ENCODE measurements around the gene SLC5A11. TPM values are rescaled to one million over a fixed set of nuclear protein-coding genes. Genes with fewer than 3 reads are reported as not detected.

The SLC5A11 gene
- total and polyA plus RNA-seq, 4 donors = 0.08 to 1.0 TPM; not detected in 2

DNA sequence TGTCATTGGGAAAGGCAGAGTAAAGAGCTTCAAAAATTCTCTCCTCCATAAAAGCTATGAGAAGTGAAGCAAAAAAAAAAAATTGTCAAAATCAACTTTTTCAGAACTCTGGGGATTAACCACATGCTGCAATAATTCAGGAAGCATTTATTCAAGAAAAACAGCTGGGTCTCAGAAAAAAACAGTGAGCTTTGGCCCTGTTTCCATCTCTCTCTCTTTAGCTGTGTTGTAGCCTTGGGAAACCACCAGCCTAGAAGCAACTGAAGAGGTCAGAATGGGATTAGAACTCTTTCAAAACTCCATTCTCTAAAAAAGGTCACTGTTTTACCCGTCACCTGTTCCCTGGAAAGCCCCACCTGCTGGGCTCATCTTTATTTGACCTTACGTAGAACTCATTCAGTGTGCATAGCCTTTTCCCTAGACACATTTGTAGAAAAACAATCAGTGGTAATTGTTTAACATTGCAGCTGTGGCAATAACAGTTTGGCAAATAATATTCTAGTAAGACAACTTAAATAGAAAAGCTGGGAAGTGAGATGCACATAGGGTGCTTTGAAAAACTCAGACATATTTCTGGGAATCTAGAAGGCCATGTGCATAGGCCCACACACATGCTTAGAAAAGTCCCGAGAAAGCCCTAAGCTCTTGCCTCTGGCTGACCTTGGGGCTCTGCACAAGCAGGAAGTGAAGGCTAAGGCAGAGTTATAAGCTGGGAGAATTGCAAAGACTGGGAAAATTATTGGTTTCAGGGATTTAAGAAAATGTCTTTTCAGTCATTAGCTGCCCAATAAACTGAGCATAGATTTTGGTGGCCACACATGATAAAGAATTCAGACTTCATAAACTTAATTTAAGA, 18.0 kb downstream of the SLC5A11 start:
- no peak for ATAC-seq (ENCODE audit: low FRiP score)
- WGBS, 2 donors = 79 to 82% methylated on average over 3 of the region's 3 CpGs

DNA sequence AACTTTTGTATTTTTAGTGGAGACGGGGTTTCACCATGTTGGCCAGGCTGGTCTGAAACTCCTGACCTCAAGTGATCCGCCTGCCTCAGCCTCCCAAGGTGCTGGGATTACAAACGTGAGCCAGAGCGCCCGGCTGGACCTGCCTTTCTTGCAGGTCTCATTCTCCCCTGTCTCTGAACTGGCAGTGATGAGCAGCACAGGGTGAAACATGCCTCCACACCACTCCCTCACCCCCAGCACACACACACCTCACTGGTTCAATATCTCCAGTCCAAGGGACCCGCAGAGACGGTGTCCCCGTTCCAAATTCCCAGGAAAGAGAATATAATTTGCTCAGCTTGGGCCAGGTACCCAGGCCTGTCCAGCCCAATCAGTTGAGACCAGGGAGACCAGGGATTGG, 23.3 kb downstream of the SLC5A11 start:
- no peak for DNase-seq
- no peak overlapping the region for H3K27ac ChIP-seq (ENCODE audit: low read depth in 1 of 2, low read length in 2 of 2)
- no peaks in the 10 kb centered on the region for H3K4me1 ChIP-seq (ENCODE audit: control insufficient read depth in 1 of 2, insufficient read depth in 2 of 2, low read length in 2 of 2)
- intact Hi-C loops (cut with DNase I) = no loop called here
- H3K9me3 ChIP-seq (ENCODE audit: control insufficient read depth, low read length) = peaks cover 3% of the 10 kb centered on the region
- no peaks in the 10 kb centered on the region for H3K27me3 ChIP-seq (ENCODE audit: control insufficient read depth in 1 of 2, insufficient read depth in 2 of 2, low read length in 1 of 2)
- WGBS, 2 donors = 80 to 82% methylated on average over 8 of the region's 8 CpGs
- H3K4me3 ChIP-seq (ENCODE audit: low read length in 2 of 2) = no peak overlapping the region
- ATAC-seq (ENCODE audit: low FRiP score) = no peak
- H3K36me3 ChIP-seq (ENCODE audit: control insufficient read depth in 1 of 2, insufficient read depth in 2 of 2, low read length in 1 of 2) = no peaks in the 10 kb centered on the region

More for the DNA sequence above, 18.0 kb downstream of the SLC5A11 start:
- no peaks in the 10 kb centered on the region for H3K4me1 ChIP-seq (ENCODE audit: control insufficient read depth in 1 of 2, insufficient read depth in 2 of 2, low read length in 2 of 2)
- no peaks in the 10 kb centered on the region for H3K27me3 ChIP-seq (ENCODE audit: control insufficient read depth in 1 of 2, insufficient read depth in 2 of 2, low read length in 1 of 2)
- H3K27ac ChIP-seq (ENCODE audit: low read depth in 1 of 2, low read length in 2 of 2) = no peak overlapping the region
- intact Hi-C loops (cut with DNase I) = no loop called here
- H3K36me3 ChIP-seq (ENCODE audit: control insufficient read depth in 1 of 2, insufficient read depth in 2 of 2, low read length in 1 of 2) = no peaks in the 10 kb centered on the region
- DNase-seq = no peak
- no peak overlapping the region for H3K4me3 ChIP-seq (ENCODE audit: low read length in 2 of 2)
- H3K9me3 ChIP-seq (ENCODE audit: control insufficient read depth, low read length) = peaks cover 5% of the 10 kb centered on the region

GRCh38 chr16:24871891-24872290, 26.1 kb downstream of the SLC5A11 start:
- no peaks in the 10 kb centered on the region for H3K27me3 ChIP-seq (ENCODE audit: control insufficient read depth in 1 of 2, insufficient read depth in 2 of 2, low read length in 1 of 2)
- H3K27ac ChIP-seq (ENCODE audit: low read depth in 1 of 2, low read length in 2 of 2) = no peak overlapping the region
- H3K4me1 ChIP-seq (ENCODE audit: control insufficient read depth in 1 of 2, insufficient read depth in 2 of 2, low read length in 2 of 2) = no peaks in the 10 kb centered on the region
- 93 to 94% methylated on average over 5 of the region's 5 CpGs for WGBS, 2 donors
- no peak overlapping the region for H3K4me3 ChIP-seq (ENCODE audit: low read length in 2 of 2)
- intact Hi-C loops (cut with DNase I) = no loop called here
- H3K9me3 ChIP-seq (ENCODE audit: control insufficient read depth, low read length) = no peaks in the 10 kb centered on the region
- ATAC-seq (ENCODE audit: low FRiP score) (no peak), DNase-seq (no peak)
- no peaks in the 10 kb centered on the region for H3K36me3 ChIP-seq (ENCODE audit: control insufficient read depth in 1 of 2, insufficient read depth in 2 of 2, low read length in 1 of 2)

DNA sequence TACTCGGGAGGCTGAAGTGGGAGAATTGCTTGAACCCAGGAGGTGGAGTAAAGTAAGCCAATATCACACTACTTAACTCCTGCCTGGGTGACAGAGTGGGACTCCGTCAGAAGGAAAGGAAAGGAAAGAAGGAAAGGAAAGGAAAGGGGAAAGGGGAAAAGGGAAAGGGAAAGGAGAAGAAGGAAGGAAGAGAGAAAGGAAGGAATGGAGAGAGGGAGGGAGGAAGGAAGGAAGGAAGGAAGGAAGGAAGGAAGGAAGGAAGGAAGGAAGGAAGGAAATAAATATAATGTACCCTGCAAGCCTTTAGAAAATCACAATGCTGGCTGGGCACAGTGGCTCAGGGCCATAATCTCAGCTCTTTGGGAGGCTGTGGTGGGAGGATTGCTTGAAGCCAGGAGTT, 27.3 kb downstream of the SLC5A11 start:
- no peaks in the 10 kb centered on the region for H3K4me1 ChIP-seq (ENCODE audit: control insufficient read depth in 1 of 2, insufficient read depth in 2 of 2, low read length in 2 of 2)
- no peak overlapping the region for H3K4me3 ChIP-seq (ENCODE audit: low read length in 2 of 2)
- no peaks in the 10 kb centered on the region for H3K27me3 ChIP-seq (ENCODE audit: control insufficient read depth in 1 of 2, insufficient read depth in 2 of 2, low read length in 1 of 2)
- no peaks in the 10 kb centered on the region for H3K36me3 ChIP-seq (ENCODE audit: control insufficient read depth in 1 of 2, insufficient read depth in 2 of 2, low read length in 1 of 2)
- 63 to 80% methylated on average over 2 of the region's 2 CpGs for WGBS, 2 donors
- H3K27ac ChIP-seq (ENCODE audit: low read depth in 1 of 2, low read length in 2 of 2) = no peak overlapping the region
- no peaks in the 10 kb centered on the region for H3K9me3 ChIP-seq (ENCODE audit: control insufficient read depth, low read length)
- ATAC-seq (ENCODE audit: low FRiP score) (no peak), DNase-seq (no peak)
- intact Hi-C loops (cut with DNase I) = no loop called here

DNA sequence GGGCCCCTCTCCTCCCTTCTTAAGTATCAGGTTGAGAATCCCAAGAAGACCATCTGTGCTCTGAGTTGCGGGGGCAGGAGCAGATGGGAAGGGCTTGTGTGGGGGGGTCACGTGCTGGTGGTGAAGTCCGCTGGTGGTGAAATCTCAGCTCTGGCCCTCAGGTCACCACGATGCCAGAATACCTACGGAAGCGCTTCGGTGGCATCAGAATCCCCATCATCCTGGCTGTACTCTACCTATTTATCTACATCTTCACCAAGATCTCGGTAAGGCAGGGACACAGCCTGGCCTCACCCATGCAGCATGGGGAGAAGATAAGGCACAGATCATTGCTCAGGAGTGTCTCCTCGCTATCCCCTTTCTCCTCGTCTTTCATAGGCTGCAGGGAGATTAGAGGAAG, 29.7 kb downstream of the SLC5A11 start:
- H3K9me3 ChIP-seq (ENCODE audit: control insufficient read depth, low read length) = no peaks in the 10 kb centered on the region
- ATAC-seq (ENCODE audit: low FRiP score) (no peak), DNase-seq (no peak)
- no peaks in the 10 kb centered on the region for H3K27me3 ChIP-seq (ENCODE audit: control insufficient read depth in 1 of 2, insufficient read depth in 2 of 2, low read length in 1 of 2)
- no peaks in the 10 kb centered on the region for H3K36me3 ChIP-seq (ENCODE audit: control insufficient read depth in 1 of 2, insufficient read depth in 2 of 2, low read length in 1 of 2)
- 86 to 88% methylated on average over 10 of the region's 10 CpGs for WGBS, 2 donors
- intact Hi-C loops (cut with DNase I) = no loop called here
- H3K27ac ChIP-seq (ENCODE audit: low read depth in 1 of 2, low read length in 2 of 2) = no peak overlapping the region
- no peak overlapping the region for H3K4me3 ChIP-seq (ENCODE audit: low read length in 2 of 2)
- H3K4me1 ChIP-seq (ENCODE audit: control insufficient read depth in 1 of 2, insufficient read depth in 2 of 2, low read length in 2 of 2) = no peaks in the 10 kb centered on the region

DNA sequence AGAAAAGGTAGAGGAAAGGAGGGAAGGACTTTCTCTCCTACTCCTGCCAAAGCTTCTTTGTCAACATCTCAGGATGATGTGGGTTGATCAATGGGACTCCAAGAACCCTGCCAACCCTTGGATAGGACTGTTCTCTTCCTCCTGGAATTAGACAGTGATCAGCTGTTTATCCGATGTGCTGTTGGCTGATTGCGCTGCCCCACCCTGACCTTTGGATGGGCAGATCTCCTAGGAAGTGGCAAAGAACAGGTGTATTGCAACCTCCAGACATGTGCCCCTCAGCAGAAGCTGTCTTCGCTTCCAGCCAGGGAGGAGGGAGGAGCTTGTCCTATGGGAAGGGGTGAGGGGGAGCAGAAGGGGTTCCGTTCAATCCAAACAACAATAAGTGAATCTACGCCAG, 30.5 kb downstream of the SLC5A11 start:
- Histone ChIP-seq H3K27me3 (ENCODE audit: control insufficient read depth in 1 of 2, insufficient read depth in 2 of 2, low read length in 1 of 2) (no peaks in the 10 kb centered on the region), H3K4me3 (ENCODE audit: low read length in 2 of 2) (no peak overlapping the region), H3K27ac (ENCODE audit: low read depth in 1 of 2, low read length in 2 of 2) (no peak overlapping the region), H3K4me1 (ENCODE audit: control insufficient read depth in 1 of 2, insufficient read depth in 2 of 2, low read length in 2 of 2) (no peaks in the 10 kb centered on the region), H3K9me3 (ENCODE audit: control insufficient read depth, low read length) (no peaks in the 10 kb centered on the region), H3K36me3 (ENCODE audit: control insufficient read depth in 1 of 2, insufficient read depth in 2 of 2, low read length in 1 of 2) (no peaks in the 10 kb centered on the region)
- 72 to 85% methylated on average over 5 of the region's 5 CpGs for WGBS, 2 donors
- DNase-seq (no peak), ATAC-seq (ENCODE audit: low FRiP score) (no peak)
- intact Hi-C loops (cut with DNase I) = no loop called here

GRCh38 chr16:24879684-24880083, 33.9 kb downstream of the SLC5A11 start:
- no peak for DNase-seq
- Histone ChIP-seq H3K4me1 (ENCODE audit: control insufficient read depth in 1 of 2, insufficient read depth in 2 of 2, low read length in 2 of 2) (no peaks in the 10 kb centered on the region), H3K27me3 (ENCODE audit: control insufficient read depth in 1 of 2, insufficient read depth in 2 of 2, low read length in 1 of 2) (no peaks in the 10 kb centered on the region), H3K36me3 (ENCODE audit: control insufficient read depth in 1 of 2, insufficient read depth in 2 of 2, low read length in 1 of 2) (no peaks in the 10 kb centered on the region), H3K9me3 (ENCODE audit: control insufficient read depth, low read length) (no peaks in the 10 kb centered on the region), H3K4me3 (ENCODE audit: low read length in 2 of 2) (no peak overlapping the region), H3K27ac (ENCODE audit: low read depth in 1 of 2, low read length in 2 of 2) (no peak overlapping the region)
- WGBS, 2 donors = 91 to 92% methylated on average over 2 of the region's 2 CpGs
- intact Hi-C loops (cut with DNase I) = no loop called here
- no peak for ATAC-seq (ENCODE audit: low FRiP score)

- Histone ChIP-seq H3K27ac (ENCODE audit: low read depth in 1 of 2, low read length in 2 of 2) (no peak overlapping the region), H3K4me3 (ENCODE audit: low read length in 2 of 2) (no peak overlapping the region), H3K4me1 (ENCODE audit: control insufficient read depth in 1 of 2, insufficient read depth in 2 of 2, low read length in 2 of 2) (no peaks in the 10 kb centered on the region), H3K9me3 (ENCODE audit: control insufficient read depth, low read length) (no peaks in the 10 kb centered on the region), H3K27me3 (ENCODE audit: control insufficient read depth in 1 of 2, insufficient read depth in 2 of 2, low read length in 1 of 2) (no peaks in the 10 kb centered on the region), H3K36me3 (ENCODE audit: control insufficient read depth in 1 of 2, insufficient read depth in 2 of 2, low read length in 1 of 2) (no peaks in the 10 kb centered on the region)
- DNase-seq = no peak
- ATAC-seq (ENCODE audit: low FRiP score) = no peak
- WGBS, 2 donors = 71 to 75% methylated on average over 12 of the region's 12 CpGs
- intact Hi-C loops (cut with DNase I) = no loop called here
These were observed 38.0 kb downstream of the SLC5A11 start for GRCh38 chr16:24883714-24884151.

DNA sequence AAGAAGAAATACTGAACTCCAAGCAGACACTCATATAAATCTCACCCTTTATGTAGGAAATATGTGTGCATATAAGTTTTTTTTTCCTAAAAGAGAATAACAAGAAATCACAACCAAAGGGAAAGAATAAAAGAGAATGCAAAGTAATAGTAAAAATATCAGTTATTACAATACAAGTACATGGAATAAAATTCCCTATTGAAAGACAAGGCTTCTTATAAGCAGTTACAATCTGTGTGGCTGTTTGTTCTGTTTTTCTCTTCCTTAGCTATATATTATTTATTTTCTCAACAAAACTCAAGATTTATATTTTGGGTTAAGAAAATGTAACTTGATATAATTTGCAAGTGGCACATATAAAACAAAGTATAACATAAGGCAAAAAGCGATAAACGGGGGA, 41.7 kb downstream of the SLC5A11 start:
- no peaks in the 10 kb centered on the region for H3K4me1 ChIP-seq (ENCODE audit: control insufficient read depth in 1 of 2, insufficient read depth in 2 of 2, low read length in 2 of 2)
- DNase-seq (no peak), ATAC-seq (ENCODE audit: low FRiP score) (no peak)
- no peaks in the 10 kb centered on the region for H3K27me3 ChIP-seq (ENCODE audit: control insufficient read depth in 1 of 2, insufficient read depth in 2 of 2, low read length in 1 of 2)
- WGBS, 2 donors = 98 to 100% methylated on average over 2 of the region's 2 CpGs
- no peaks in the 10 kb centered on the region for H3K9me3 ChIP-seq (ENCODE audit: control insufficient read depth, low read length)
- intact Hi-C loops (cut with DNase I) = no loop called here
- no peak overlapping the region for H3K27ac ChIP-seq (ENCODE audit: low read depth in 1 of 2, low read length in 2 of 2)
- no peak overlapping the region for H3K4me3 ChIP-seq (ENCODE audit: low read length in 2 of 2)
- no peaks in the 10 kb centered on the region for H3K36me3 ChIP-seq (ENCODE audit: control insufficient read depth in 1 of 2, insufficient read depth in 2 of 2, low read length in 1 of 2)
